Esophagus muscularis mucosa (tissue), 3 donors: ENCODE results near the gene PRIMA1.
A peak's percentile ranks its signal among the peaks of the same experiment; 100 is the strongest.

Source experiments
- CTCF ChIP-seq, 3 experiments: fragments of 200-600 bp in 2 of 3; fragments of 450-650 bp in 1 of 3; sonication (generic) in 2 of 3; IDR thresholded peaks; one replicate each; pipeline ENCODE4 v1.5.1; 2017 to 2019; ENCODE audit warnings: antibody characterized with exemption in 3 of 3, mild to moderate bottlenecking in 2 of 3, moderate library complexity in 1 of 3
- POLR2A ChIP-seq: fragments of 450-650 bp; IDR thresholded peaks from one replicate; pipeline ENCODE4 v1.6.1; 2017; ENCODE audit warnings: antibody characterized with exemption, moderate library complexity, mild to moderate bottlenecking, low read depth
- POLR2AphosphoS5 ChIP-seq, 2 donors: sonication (generic); formaldehyde crosslinking; IDR thresholded peaks; one replicate each; pipeline ENCODE4 v1.6.1; 2017; ENCODE audit warnings: antibody characterized with exemption in 2 of 2

- TF ChIP-seq POLR2AphosphoS5 (IDR thresholded peaks at IDR 0.05) (peak in 1 of 2 donors; percentile 28), CTCF (IDR thresholded peaks at IDR 0.05) (no peak), POLR2A (no peak)
These were observed 12.5 kb downstream of the PRIMA1 start for GRCh38 chr14:93775744-93776143.
